ENCODE measurements around the gene PRG3. TPM values are rescaled to one million over a fixed set of nuclear protein-coding genes. Genes with fewer than 3 reads are reported as not detected.

The PRG3 gene
- total RNA-seq, 2 donors from 2014 or later: not detected

DNA sequence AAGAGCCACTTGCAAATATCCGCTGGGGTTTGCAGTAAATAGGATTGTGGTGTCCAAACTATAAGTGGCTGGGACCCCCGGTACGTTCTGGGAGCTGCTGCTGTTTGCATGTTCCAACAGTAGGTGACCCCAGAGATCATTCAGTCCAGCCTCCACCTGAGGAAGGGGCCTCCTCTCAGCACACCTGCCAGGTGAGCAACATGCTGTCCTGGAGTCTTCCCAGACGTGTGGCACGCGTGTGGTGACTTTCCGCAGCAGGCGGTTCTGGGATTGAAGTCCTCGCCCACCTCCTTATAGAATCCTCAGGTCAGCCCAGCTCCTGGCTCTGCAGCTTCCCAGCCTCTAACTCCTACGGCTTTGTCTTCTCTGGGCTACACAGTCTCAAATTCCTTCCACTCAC lies 36.1 kb downstream of the PRG3 start:
- Histone ChIP-seq H3K27ac (no peak overlapping the region), H3K4me1 (peaks cover 0 to 11% of the 10 kb centered on the region in 2 donors), H3K9me3 (no peaks in the 10 kb centered on the region), H3K4me3 (no peak overlapping the region), H3K36me3 (no peaks in the 10 kb centered on the region), H3K27me3 (no peaks in the 10 kb centered on the region)
- DNase-seq (ENCODE audit: low spot score): no peak
- TF ChIP-seq, protein P1, sequence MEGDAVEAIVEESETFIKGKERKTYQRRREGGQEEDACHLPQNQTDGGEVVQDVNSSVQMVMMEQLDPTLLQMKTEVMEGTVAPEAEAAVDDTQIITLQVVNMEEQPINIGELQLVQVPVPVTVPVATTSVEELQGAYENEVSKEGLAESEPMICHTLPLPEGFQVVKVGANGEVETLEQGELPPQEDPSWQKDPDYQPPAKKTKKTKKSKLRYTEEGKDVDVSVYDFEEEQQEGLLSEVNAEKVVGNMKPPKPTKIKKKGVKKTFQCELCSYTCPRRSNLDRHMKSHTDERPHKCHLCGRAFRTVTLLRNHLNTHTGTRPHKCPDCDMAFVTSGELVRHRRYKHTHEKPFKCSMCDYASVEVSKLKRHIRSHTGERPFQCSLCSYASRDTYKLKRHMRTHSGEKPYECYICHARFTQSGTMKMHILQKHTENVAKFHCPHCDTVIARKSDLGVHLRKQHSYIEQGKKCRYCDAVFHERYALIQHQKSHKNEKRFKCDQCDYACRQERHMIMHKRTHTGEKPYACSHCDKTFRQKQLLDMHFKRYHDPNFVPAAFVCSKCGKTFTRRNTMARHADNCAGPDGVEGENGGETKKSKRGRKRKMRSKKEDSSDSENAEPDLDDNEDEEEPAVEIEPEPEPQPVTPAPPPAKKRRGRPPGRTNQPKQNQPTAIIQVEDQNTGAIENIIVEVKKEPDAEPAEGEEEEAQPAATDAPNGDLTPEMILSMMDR (IDR thresholded peaks at IDR 0.05): no peak

DNA sequence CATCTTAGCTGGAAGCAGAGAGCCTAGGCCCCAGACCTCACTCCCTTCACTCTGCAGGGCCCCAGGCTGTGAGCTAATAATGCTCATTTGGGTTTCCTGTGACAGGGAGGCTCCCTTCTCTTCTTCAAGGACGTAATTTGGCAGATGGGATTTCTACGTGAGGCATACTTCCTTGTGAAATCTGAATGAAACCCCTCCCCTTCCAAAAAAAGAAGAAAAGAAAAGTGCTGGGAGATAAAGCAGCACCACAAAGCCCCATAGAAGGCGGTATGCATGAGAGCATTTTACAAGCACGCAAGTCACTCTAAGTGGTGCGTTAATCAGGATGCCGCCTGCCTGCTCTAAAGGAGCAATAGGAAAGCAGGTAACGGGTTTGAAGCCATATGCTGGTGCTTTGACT lies 37.1 kb downstream of the PRG3 start:
- H3K9me3 ChIP-seq: no peaks in the 10 kb centered on the region
- H3K4me3 ChIP-seq: no peak overlapping the region
- no peak for DNase-seq (ENCODE audit: low spot score)
- no peaks in the 10 kb centered on the region for H3K27me3 ChIP-seq
- H3K4me1 ChIP-seq: peaks cover 0 to 6% of the 10 kb centered on the region in 2 donors
- TF ChIP-seq, protein P1 (IDR thresholded peaks at IDR 0.05): no peak
- H3K36me3 ChIP-seq: no peaks in the 10 kb centered on the region
- no peak overlapping the region for H3K27ac ChIP-seq

DNA sequence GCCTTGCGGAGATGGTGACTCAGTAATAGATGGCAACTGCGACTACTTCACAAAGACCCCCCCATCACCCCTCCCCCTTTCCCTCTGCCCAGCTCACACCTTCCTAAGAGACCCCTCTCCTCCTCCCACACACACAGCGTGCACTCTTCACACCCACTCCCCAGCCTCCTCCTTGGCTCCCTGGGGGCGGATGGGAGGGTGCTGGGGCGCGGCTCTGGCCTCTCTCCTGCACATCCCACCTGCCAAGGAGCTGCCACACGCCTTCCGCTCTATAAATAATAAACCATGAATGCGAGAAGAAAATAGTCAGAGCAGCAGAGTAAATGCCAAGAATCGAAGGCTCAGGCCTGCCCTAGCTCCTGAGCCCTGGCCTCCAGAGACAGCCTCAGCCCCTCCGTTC lies 38.2 kb downstream of the PRG3 start:
- H3K36me3 ChIP-seq: no peaks in the 10 kb centered on the region
- H3K9me3 ChIP-seq: no peaks in the 10 kb centered on the region
- no peak for DNase-seq (ENCODE audit: low spot score)
- H3K27ac ChIP-seq: no peak overlapping the region
- TF ChIP-seq, protein P1 (IDR thresholded peaks at IDR 0.05): no peak
- peaks cover 0 to 6% of the 10 kb centered on the region in 2 donors for H3K4me1 ChIP-seq
- no peaks in the 10 kb centered on the region for H3K27me3 ChIP-seq
- no peak overlapping the region for H3K4me3 ChIP-seq

DNA sequence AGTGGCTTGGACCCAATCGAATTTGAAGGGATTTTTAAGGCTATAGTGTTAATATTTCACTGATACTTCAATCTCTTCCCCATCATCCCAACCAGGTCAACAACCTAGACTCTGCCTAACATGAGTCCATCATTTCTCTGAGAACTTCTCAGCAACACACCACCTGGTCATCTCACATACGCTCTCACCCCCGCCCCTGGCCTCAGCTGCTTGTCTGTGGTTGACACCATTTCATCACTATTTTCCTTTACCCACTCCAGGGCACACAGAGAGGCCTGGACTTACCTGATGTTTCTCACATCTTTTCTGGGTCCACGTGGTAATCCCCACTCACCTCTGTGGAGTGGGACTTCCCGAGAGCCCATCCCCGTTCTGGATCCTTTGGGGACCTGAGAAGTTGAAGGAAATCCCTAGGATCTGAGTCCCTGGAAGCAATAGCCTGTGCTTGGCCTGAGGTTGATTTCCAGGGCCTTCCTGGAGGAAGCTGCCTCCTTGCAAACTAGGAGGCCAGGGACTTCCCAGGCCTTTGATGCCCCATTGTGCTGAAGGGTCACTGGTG lies 39.6 kb downstream of the PRG3 start:
- no peaks in the 10 kb centered on the region for H3K9me3 ChIP-seq
- H3K4me1 ChIP-seq: peaks cover 0 to 8% of the 10 kb centered on the region in 2 donors
- DNase-seq (ENCODE audit: low spot score): no peak
- no peaks in the 10 kb centered on the region for H3K36me3 ChIP-seq
- no peak overlapping the region for H3K27ac ChIP-seq
- TF ChIP-seq, protein P1 (IDR thresholded peaks at IDR 0.05): no peak
- H3K27me3 ChIP-seq: no peaks in the 10 kb centered on the region
- no peak overlapping the region for H3K4me3 ChIP-seq

DNA sequence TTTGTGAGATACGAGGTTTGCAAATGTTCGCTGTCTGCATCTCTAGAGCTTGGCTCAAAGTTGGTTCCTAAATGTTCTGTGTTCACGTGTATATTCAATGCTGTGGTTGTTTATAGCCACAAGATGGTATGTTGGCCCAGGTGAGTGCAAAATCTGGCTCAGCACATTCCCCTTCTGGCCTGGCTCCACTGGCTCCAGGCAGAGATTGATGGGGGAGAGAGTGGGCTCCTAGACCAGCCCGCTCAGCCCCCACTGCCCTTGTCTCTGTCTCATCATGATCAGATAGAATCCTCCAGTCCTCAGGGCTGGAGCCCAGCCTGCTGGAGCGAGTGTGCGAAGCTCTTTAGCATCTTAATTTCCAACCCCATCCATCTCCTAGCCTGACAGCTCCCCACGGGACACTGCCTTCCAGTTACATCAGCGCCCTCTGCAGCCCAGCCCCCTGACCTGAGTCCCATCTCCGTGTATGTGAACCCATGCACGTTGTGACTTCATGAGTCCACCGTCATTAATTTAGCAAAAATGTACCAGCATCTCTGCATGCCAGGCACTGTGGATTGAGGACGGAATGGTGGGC lies 40.8 kb downstream of the PRG3 start:
- no peak for DNase-seq (ENCODE audit: low spot score)
- Histone ChIP-seq H3K36me3 (no peaks in the 10 kb centered on the region), H3K9me3 (no peaks in the 10 kb centered on the region), H3K4me1 (peaks cover 0 to 6% of the 10 kb centered on the region in 2 donors), H3K4me3 (no peak overlapping the region), H3K27me3 (no peaks in the 10 kb centered on the region), H3K27ac (no peak overlapping the region)
- TF ChIP-seq, protein P1 (IDR thresholded peaks at IDR 0.05): peak in 1 of 2 donors; percentile 11

DNA sequence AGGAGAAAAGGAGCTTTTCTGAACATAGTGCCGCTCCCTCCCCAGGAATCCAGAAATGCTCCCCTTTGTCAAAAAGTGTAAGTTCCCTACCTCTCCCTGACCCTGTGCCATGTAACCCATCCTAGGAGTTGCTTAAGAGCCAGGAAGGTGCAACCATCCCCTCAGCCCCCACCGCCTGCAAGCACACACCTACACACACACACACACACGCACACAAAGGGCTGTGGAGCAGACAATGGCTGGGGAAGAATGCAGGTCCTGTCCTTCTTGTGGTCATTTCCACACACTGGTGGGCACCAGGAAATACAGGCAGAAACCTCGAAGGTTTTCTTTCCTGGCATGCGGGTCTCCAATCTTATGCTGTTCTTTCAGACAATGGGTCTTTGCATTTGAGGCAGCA lies 41.6 kb downstream of the PRG3 start:
- Histone ChIP-seq H3K4me3 (no peak overlapping the region), H3K27me3 (no peaks in the 10 kb centered on the region), H3K9me3 (no peaks in the 10 kb centered on the region), H3K27ac (no peak overlapping the region), H3K36me3 (no peaks in the 10 kb centered on the region), H3K4me1 (peaks cover 0 to 14% of the 10 kb centered on the region in 2 donors)
- TF ChIP-seq, protein P1 (IDR thresholded peaks at IDR 0.05): no peak
- DNase-seq (ENCODE audit: low spot score): no peak

Measured in right atrium auricular region (tissue), 2 donors.